ENCODE results near the gene KCNG2.

DNA sequence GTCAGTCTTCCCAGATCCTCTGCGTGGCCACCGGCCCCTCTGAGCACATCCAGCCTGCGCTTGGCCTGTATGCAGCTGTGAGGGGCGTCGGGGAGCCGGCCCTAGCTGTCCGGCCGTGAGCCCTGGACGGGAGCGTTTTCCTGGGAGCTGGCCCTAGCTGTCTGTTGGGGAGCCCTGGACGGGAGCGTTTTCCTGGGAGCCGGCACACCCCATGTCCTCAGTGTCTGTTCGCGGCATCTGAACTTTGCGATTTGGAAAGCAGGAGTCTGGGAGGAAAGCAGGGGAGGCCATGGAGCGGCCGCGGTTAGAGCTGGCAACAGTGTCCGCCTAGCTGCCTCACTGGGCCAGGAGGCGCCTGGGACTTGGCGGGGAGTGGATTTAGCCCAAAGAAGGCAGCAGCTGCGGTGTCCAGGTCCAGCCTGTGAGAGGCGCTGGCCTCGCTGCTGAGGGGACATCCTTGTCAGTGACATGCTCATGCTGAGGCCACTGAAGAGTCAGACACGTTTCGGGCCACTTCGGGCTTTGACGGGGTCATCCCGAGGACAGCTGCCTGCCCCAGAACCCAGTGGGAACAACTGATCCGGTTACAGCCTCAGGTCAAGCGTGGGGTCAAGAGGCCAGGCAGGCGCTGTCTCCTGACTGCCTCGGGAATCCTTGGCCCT is 75.8 kb downstream of the KCNG2 start:
- TF ChIP-seq, protein P1, sequence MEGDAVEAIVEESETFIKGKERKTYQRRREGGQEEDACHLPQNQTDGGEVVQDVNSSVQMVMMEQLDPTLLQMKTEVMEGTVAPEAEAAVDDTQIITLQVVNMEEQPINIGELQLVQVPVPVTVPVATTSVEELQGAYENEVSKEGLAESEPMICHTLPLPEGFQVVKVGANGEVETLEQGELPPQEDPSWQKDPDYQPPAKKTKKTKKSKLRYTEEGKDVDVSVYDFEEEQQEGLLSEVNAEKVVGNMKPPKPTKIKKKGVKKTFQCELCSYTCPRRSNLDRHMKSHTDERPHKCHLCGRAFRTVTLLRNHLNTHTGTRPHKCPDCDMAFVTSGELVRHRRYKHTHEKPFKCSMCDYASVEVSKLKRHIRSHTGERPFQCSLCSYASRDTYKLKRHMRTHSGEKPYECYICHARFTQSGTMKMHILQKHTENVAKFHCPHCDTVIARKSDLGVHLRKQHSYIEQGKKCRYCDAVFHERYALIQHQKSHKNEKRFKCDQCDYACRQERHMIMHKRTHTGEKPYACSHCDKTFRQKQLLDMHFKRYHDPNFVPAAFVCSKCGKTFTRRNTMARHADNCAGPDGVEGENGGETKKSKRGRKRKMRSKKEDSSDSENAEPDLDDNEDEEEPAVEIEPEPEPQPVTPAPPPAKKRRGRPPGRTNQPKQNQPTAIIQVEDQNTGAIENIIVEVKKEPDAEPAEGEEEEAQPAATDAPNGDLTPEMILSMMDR (IDR thresholded peaks at IDR 0.05): no peak
- no peak for TF ChIP-seq EZH2 (IDR thresholded peaks at IDR 0.05; ENCODE audit: borderline replicate concordance, insufficient read depth, low read depth, low read length, poor library complexity, severe bottlenecking)
